Erythroblast (primary cell): ENCODE measurements around the gene ZNF438.

Source experiments
- GATA1 ChIP-seq: IDR thresholded peaks from 2 replicates; pipeline ENCODE4 v1.6.1; 2011; ENCODE audit warnings: low read depth, mild to moderate bottlenecking, control low read depth, low read length, moderate library complexity
- POLR2A ChIP-seq: IDR thresholded peaks from 2 replicates; pipeline ENCODE4 v1.6.1; 2011; ENCODE audit warnings: mild to moderate bottlenecking, low read length

DNA sequence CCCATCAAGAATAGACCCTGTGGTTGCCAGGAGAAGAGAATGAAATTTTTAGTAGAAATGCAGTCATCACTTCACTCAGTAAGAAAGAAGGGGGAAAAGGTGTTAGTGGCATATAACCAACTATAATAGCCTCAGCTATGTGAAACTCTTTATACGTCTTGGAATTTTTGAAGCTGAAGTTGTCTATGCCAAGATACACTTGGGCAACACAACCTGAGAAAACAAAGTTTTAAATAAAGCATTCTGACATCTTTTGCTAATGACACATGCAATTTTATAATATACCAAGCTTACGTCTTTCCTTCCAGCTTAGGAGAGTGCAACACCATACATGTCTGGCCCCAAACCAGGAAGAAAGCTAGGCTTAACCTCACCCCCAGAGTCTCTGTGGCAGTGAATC, 40.8 kb upstream of the ZNF438 start:
- no peak for TF ChIP-seq POLR2A
- no peak for TF ChIP-seq GATA1
